HG03342 (cell line): Measurements from ENCODE around the gene LONP1.
"Not testable (repeated sequence)": the region's sequence is repeated elsewhere in the genome, so short reads cannot be mapped to it uniquely, and the experiment has no call there.

Source experiments
- ATAC-seq: cut with Tn5 transposase; IDR thresholded peaks from one replicate; pipeline ENCODE4 v1.9.1; 2021; ENCODE audit warnings: mild to moderate bottlenecking, moderate library complexity; ENCODE audit not compliant: unreplicated experiment

The LONP1 gene

GRCh38 chr19:5714816-5715215 is 5.1 kb downstream of the LONP1 start:
- no peak for ATAC-seq

- ATAC-seq, result no peak
Observed at GRCh38 chr19:5713228-5713627, 6.7 kb downstream of the LONP1 start.

- no peak for ATAC-seq
Observed at GRCh38 chr19:5711713-5712161, 8.2 kb downstream of the LONP1 start.

- ATAC-seq, result no peak
Observed at GRCh38 chr19:5711025-5711424, 8.9 kb downstream of the LONP1 start.

GRCh38 chr19:5707576-5708575 is 12.1 kb downstream of the LONP1 start:
- ATAC-seq, result no peak

GRCh38 chr19:5706876-5707573 is 12.9 kb downstream of the LONP1 start:
- ATAC-seq, result no peak

- no peak for ATAC-seq
Observed at GRCh38 chr19:5705552-5705951, 14.4 kb downstream of the LONP1 start.

- no peak for ATAC-seq
Observed at GRCh38 chr19:5703819-5704818, 15.8 kb downstream of the LONP1 start.

- ATAC-seq, result not testable (repeated sequence)
Observed at GRCh38 chr19:5702053-5702410, 17.9 kb downstream of the LONP1 start.

- ATAC-seq, result no peak
Observed at GRCh38 chr19:5700455-5701092, 19.4 kb downstream of the LONP1 start.

- ATAC-seq, result no peak
Observed at GRCh38 chr19:5698635-5699422, 21.1 kb downstream of the LONP1 start.

- no peak for ATAC-seq
Observed at GRCh38 chr19:5697890-5698634, 21.9 kb downstream of the LONP1 start.

- no peak for ATAC-seq
Observed at GRCh38 chr19:5697022-5697889, 22.7 kb downstream of the LONP1 start.

GRCh38 chr19:5696196-5697021 is 23.5 kb downstream of the LONP1 start:
- no peak for ATAC-seq

GRCh38 chr19:5695649-5696195 is 24.2 kb downstream of the LONP1 start:
- no peak for ATAC-seq

GRCh38 chr19:5694956-5695648 is 24.8 kb downstream of the LONP1 start:
- no peak for ATAC-seq
